WTC11 (cell line): Measurements from ENCODE around the gene FTSJ3. TPM values are rescaled to one million over a fixed set of nuclear protein-coding genes. Genes with fewer than 3 reads are reported as not detected.

Experiments
- ATAC-seq: fragments of 200-7000 bp; cut with Tn5 transposase; 2 replicates; pipeline ENCODE4 v1.10.0; 2021; ENCODE audit warnings: mild to moderate bottlenecking, moderate library complexity
- CTCF ChIA-PET: fragments of 300-600 bp; sonication (Branson Sonifier 250); formaldehyde crosslinking; loops from one replicate; lab custom pipeline; 2021; ENCODE audit warnings: antibody characterized with exemption; lab: Charles Lee
- POLR2A ChIA-PET: fragments of 350-600 bp; sonication (Branson Sonifier 250); formaldehyde crosslinking; loops from one replicate; lab custom pipeline; 2021; ENCODE audit warnings: antibody characterized with exemption; lab: Charles Lee
- DNase-seq: peaks from one replicate; pipeline ENCODE4 v3.0.0; 2021; ENCODE audit warnings: low spot score
- H3K27ac Mint-ChIP-seq: 2 replicates; pipeline ENCODE4 v1.8.0; 2021; ENCODE audit warnings: mixed read lengths
- H3K27me3 Mint-ChIP-seq: 2 replicates; pipeline ENCODE4 v1.8.0; 2021; ENCODE audit warnings: low read depth, mild to moderate bottlenecking, moderate library complexity, mixed read lengths
- H3K36me3 Mint-ChIP-seq: 2 replicates; pipeline ENCODE4 v1.8.0; 2021; ENCODE audit warnings: mixed read lengths
- H3K4me1 Mint-ChIP-seq: 2 replicates; pipeline ENCODE4 v1.8.0; 2022; ENCODE audit warnings: mixed read lengths
- H3K4me3 Mint-ChIP-seq: 2 replicates; pipeline ENCODE4 v1.8.0; 2021; ENCODE audit warnings: mild to moderate bottlenecking, moderate library complexity, mixed read lengths
- H3K9me3 Mint-ChIP-seq: 2 replicates; pipeline ENCODE4 v1.8.0; 2021; ENCODE audit warnings: mixed read lengths
- ATF3 ChIP-seq: sonication (generic); formaldehyde crosslinking; conservative IDR thresholded peaks from 2 replicates; pipeline ENCODE4 v1.8.1; 2022; ENCODE audit warnings: mild to moderate bottlenecking, missing genetic modification reagents
- CBFB ChIP-seq: sonication (generic); formaldehyde crosslinking; IDR thresholded peaks from 2 replicates; pipeline ENCODE4 v1.8.1; 2022; ENCODE audit warnings: mild to moderate bottlenecking, low read depth, missing genetic modification reagents
- CTCF ChIP-seq: fragments of 200-600 bp; IDR thresholded peaks from 2 replicates; pipeline ENCODE4 v1.8.0; 2022; ENCODE audit warnings: antibody characterized with exemption
- ELF4 ChIP-seq: sonication (generic); formaldehyde crosslinking; IDR thresholded peaks from 2 replicates; pipeline ENCODE4 v1.8.1; 2022; ENCODE audit warnings: low read depth, mild to moderate bottlenecking, moderate library complexity, missing genetic modification reagents
- EMX1 ChIP-seq: fragments of 250-450 bp; sonication (Bioruptor Pico); IDR thresholded peaks from 2 replicates; pipeline ENCODE4 v1.8.0; 2021; ENCODE audit warnings: mild to moderate bottlenecking
- ESRRA ChIP-seq: sonication (generic); formaldehyde crosslinking; IDR thresholded peaks from 2 replicates; pipeline ENCODE4 v1.8.1; 2022; ENCODE audit warnings: mild to moderate bottlenecking, missing genetic modification reagents, borderline replicate concordance
- FOXJ3 ChIP-seq: sonication (generic); formaldehyde crosslinking; IDR thresholded peaks from 2 replicates; pipeline ENCODE4 v1.9.0; 2021; ENCODE audit warnings: missing genetic modification reagents, mild to moderate bottlenecking, borderline replicate concordance
- JUN ChIP-seq: sonication (generic); formaldehyde crosslinking; IDR thresholded peaks from 2 replicates; pipeline ENCODE4 v1.8.0; 2023; ENCODE audit warnings: mild to moderate bottlenecking, missing genetic modification reagents
- NR2C2 ChIP-seq: sonication (generic); formaldehyde crosslinking; IDR thresholded peaks from 2 replicates; pipeline ENCODE4 v1.8.0; 2022; ENCODE audit warnings: mild to moderate bottlenecking, missing genetic modification reagents
- OVOL2 ChIP-seq: fragments of 250-450 bp; sonication (Bioruptor Pico); IDR thresholded peaks from 2 replicates; pipeline ENCODE4 v1.9.0; 2021; ENCODE audit warnings: mild to moderate bottlenecking, borderline replicate concordance
- PRRX2 ChIP-seq: fragments of 250-450 bp; sonication (Bioruptor Pico); IDR thresholded peaks from 2 replicates; pipeline ENCODE4 v1.8.0; 2021; ENCODE audit warnings: mild to moderate bottlenecking
- SMAD3 ChIP-seq: sonication (generic); formaldehyde crosslinking; IDR thresholded peaks from 2 replicates; pipeline ENCODE4 v1.8.0; 2022; ENCODE audit warnings: missing genetic modification reagents, mild to moderate bottlenecking, borderline replicate concordance
- SMAD4 ChIP-seq: sonication (generic); formaldehyde crosslinking; IDR thresholded peaks from 2 replicates; pipeline ENCODE4 v1.8.0; 2022; ENCODE audit warnings: mild to moderate bottlenecking, missing genetic modification reagents
- STAT6 ChIP-seq: sonication (generic); formaldehyde crosslinking; conservative IDR thresholded peaks from 2 replicates; pipeline ENCODE4 v1.8.1; 2023; ENCODE audit warnings: mild to moderate bottlenecking, low read depth, missing genetic modification reagents, moderate library complexity
- TP53 ChIP-seq: sonication (generic); formaldehyde crosslinking; IDR thresholded peaks from 2 replicates; pipeline ENCODE4 v1.8.1; 2023; ENCODE audit warnings: mild to moderate bottlenecking, missing genetic modification reagents
- ZNF263 ChIP-seq: sonication (generic); formaldehyde crosslinking; IDR thresholded peaks from 2 replicates; pipeline ENCODE4 v1.8.1; 2022; ENCODE audit warnings: low read depth, mild to moderate bottlenecking, moderate library complexity, missing genetic modification reagents
- ZNF425 ChIP-seq: fragments of 250-450 bp; sonication (Bioruptor Pico); conservative IDR thresholded peaks from 2 replicates; pipeline ENCODE4 v1.9.0; 2021; ENCODE audit warnings: mild to moderate bottlenecking
- total RNA-seq: library from RNA; stranded (reverse); gene quantifications from 3 replicates; pipeline ENCODE4 v1.2.3, GENCODE V29; 2021
- TF ChIP-seq, protein P1 (sequence below): sonication (generic); formaldehyde crosslinking; IDR thresholded peaks from 2 replicates; pipeline ENCODE4 v1.8.0; 2022; ENCODE audit warnings: mild to moderate bottlenecking, missing genetic modification reagents
- TF ChIP-seq, protein P2 (sequence below): fragments of 250-450 bp; sonication (Bioruptor Pico); IDR thresholded peaks from 2 replicates; pipeline ENCODE4 v1.9.0; 2021; ENCODE audit warnings: mild to moderate bottlenecking

Gene FTSJ3
- total RNA-seq, 1 experiment from 2014 or later, result 62.1 TPM

- DNase-seq, result no peak
- H3K4me1 Mint-ChIP-seq, result peaks cover 38% of the 10 kb centered on the region
- no peaks in the 10 kb centered on the region for H3K27me3 Mint-ChIP-seq
- no peak overlapping the region for H3K4me3 Mint-ChIP-seq
- peaks cover 39% of the 10 kb centered on the region for H3K36me3 Mint-ChIP-seq
- TF ChIP-seq FOXJ3 (CRISPR knock-in tag) (no peak), ESRRA (CRISPR knock-in tag) (no peak), JUN (CRISPR knock-in tag) (no peak), ELF4 (CRISPR knock-in tag) (no peak), ATF3 (CRISPR knock-in tag) (no peak), PRRX2 (no peak), ZNF263 (CRISPR knock-in tag) (no peak), SMAD3 (CRISPR knock-in tag) (no peak), EMX1 (CRISPR knock-in tag) (no peak), SMAD4 (CRISPR knock-in tag) (no peak), CTCF (no peak), NR2C2 (CRISPR knock-in tag) (no peak), CBFB (no peak), STAT6 (CRISPR knock-in tag) (no peak), OVOL2 (no peak), ZNF425 (CRISPR knock-in tag) (no peak), TP53 (CRISPR knock-in tag) (no peak)
- TF ChIP-seq, protein P1, sequence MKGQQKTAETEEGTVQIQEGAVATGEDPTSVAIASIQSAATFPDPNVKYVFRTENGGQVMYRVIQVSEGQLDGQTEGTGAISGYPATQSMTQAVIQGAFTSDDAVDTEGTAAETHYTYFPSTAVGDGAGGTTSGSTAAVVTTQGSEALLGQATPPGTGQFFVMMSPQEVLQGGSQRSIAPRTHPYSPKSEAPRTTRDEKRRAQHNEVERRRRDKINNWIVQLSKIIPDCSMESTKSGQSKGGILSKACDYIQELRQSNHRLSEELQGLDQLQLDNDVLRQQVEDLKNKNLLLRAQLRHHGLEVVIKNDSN (CRISPR knock-in tag), result no peak
- TF ChIP-seq, protein P2, sequence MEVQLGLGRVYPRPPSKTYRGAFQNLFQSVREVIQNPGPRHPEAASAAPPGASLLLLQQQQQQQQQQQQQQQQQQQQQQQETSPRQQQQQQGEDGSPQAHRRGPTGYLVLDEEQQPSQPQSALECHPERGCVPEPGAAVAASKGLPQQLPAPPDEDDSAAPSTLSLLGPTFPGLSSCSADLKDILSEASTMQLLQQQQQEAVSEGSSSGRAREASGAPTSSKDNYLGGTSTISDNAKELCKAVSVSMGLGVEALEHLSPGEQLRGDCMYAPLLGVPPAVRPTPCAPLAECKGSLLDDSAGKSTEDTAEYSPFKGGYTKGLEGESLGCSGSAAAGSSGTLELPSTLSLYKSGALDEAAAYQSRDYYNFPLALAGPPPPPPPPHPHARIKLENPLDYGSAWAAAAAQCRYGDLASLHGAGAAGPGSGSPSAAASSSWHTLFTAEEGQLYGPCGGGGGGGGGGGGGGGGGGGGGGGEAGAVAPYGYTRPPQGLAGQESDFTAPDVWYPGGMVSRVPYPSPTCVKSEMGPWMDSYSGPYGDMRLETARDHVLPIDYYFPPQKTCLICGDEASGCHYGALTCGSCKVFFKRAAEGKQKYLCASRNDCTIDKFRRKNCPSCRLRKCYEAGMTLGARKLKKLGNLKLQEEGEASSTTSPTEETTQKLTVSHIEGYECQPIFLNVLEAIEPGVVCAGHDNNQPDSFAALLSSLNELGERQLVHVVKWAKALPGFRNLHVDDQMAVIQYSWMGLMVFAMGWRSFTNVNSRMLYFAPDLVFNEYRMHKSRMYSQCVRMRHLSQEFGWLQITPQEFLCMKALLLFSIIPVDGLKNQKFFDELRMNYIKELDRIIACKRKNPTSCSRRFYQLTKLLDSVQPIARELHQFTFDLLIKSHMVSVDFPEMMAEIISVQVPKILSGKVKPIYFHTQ, result no peak
- ChIA-PET POLR2A (no interaction called here), CTCF (interaction anchor here (1.5 kb wide), 1 partner anchor 411 kb away, joined by 3 read pairs; no protein-coding TSS in a partner anchor)
- no peak for ATAC-seq
- H3K27ac Mint-ChIP-seq, result no peak overlapping the region
- no peaks in the 10 kb centered on the region for H3K9me3 Mint-ChIP-seq
Measured at GRCh38 chr17:63836811-63837210, 9.3 kb upstream of the FTSJ3 start.
